Liver (tissue), 9 donors: ENCODE data around the gene GABRA4. TPM values are rescaled to one million over a fixed set of nuclear protein-coding genes. Genes with fewer than 3 reads are reported as not detected.

Experiments
- DNase-seq: peaks from one replicate; pipeline ENCODE4 v3.0.0-alpha.2; 2017; ENCODE audit warnings: low spot score
- H3K27ac ChIP-seq, 2 donors: one replicate each; pipeline ENCODE4 v1.7.0; 2013; ENCODE audit warnings: inconsistent platforms in 2 of 2, low read length in 2 of 2, control low read depth in 1 of 2, low read depth in 1 of 2, mild to moderate bottlenecking in 1 of 2
- H3K27me3 ChIP-seq, 4 donors: one replicate each; pipeline versions ENCODE4 v1.6.1 to v1.7.0; 2013; ENCODE audit warnings: low read length in 3 of 4, inconsistent platforms in 1 of 4, mild to moderate bottlenecking in 1 of 4, moderate library complexity in 1 of 4; ENCODE audit not compliant: control insufficient read depth in 4 of 4, insufficient read depth in 4 of 4
- H3K36me3 ChIP-seq, 4 donors: one replicate each; pipeline versions ENCODE4 v1.6.1 to v1.7.0; 2013; ENCODE audit warnings: low read length in 3 of 4, mild to moderate bottlenecking in 3 of 4, low read depth in 1 of 4, moderate library complexity in 1 of 4; ENCODE audit not compliant: control insufficient read depth in 4 of 4, insufficient read depth in 3 of 4
- H3K4me1 ChIP-seq, 4 donors: one replicate each; pipeline versions ENCODE4 v1.6.1 to v1.7.0; 2013; ENCODE audit warnings: low read length in 3 of 4, mild to moderate bottlenecking in 3 of 4, moderate library complexity in 1 of 4; ENCODE audit not compliant: control insufficient read depth in 4 of 4, insufficient read depth in 4 of 4
- H3K4me3 ChIP-seq, 3 donors: one replicate each; pipeline versions ENCODE4 v1.6.1 to v1.7.0; 2013; ENCODE audit warnings: low read length in 3 of 3, control low read depth in 1 of 3, low read depth in 1 of 3, mild to moderate bottlenecking in 1 of 3
- H3K9ac ChIP-seq, 2 donors: one replicate each; pipeline ENCODE4 v1.7.0; 2013; ENCODE audit warnings: low read length in 2 of 2, mild to moderate bottlenecking in 2 of 2, moderate library complexity in 2 of 2, control low read depth in 1 of 2, low read depth in 1 of 2
- H3K9me3 ChIP-seq, 4 donors: one replicate each; pipeline versions ENCODE4 v1.6.1 to v1.7.0; 2013; ENCODE audit warnings: low read length in 3 of 4; ENCODE audit not compliant: control insufficient read depth in 4 of 4
- EGR1 ChIP-seq, 2 donors: IDR thresholded peaks; 2 replicates each; pipeline ENCODE4 v1.6.1; 2016 to 2018; ENCODE audit warnings: antibody characterized with exemption in 2 of 2, low read depth in 2 of 2
- FOXA1 ChIP-seq: IDR thresholded peaks from 2 replicates; pipeline ENCODE4 v1.6.1; 2016; ENCODE audit warnings: antibody characterized with exemption
- FOXA2 ChIP-seq: IDR thresholded peaks from 2 replicates; pipeline ENCODE4 v1.6.1; 2016; ENCODE audit warnings: antibody characterized with exemption
- GABPA ChIP-seq, 2 donors: IDR thresholded peaks in 1 of 2; conservative IDR thresholded peaks in 1 of 2; 2 replicates each; pipeline ENCODE4 v1.6.1; 2016; ENCODE audit warnings: antibody characterized with exemption in 2 of 2, mild to moderate bottlenecking in 1 of 2, moderate library complexity in 1 of 2
- HNF4A ChIP-seq, 2 donors: conservative IDR thresholded peaks; 2 replicates each; pipeline ENCODE4 v1.6.1; 2016; ENCODE audit warnings: antibody characterized with exemption in 2 of 2, mild to moderate bottlenecking in 2 of 2
- HNF4G ChIP-seq: IDR thresholded peaks from 2 replicates; pipeline ENCODE4 v1.6.1; 2016; ENCODE audit warnings: antibody characterized with exemption
- JUND ChIP-seq, 2 donors: IDR thresholded peaks; 2 replicates each; pipeline ENCODE4 v1.6.1; 2016; ENCODE audit warnings: antibody characterized with exemption in 2 of 2
- NR2F2 ChIP-seq: IDR thresholded peaks from 2 replicates; pipeline ENCODE4 v1.6.1; 2016; ENCODE audit warnings: antibody characterized with exemption
- RXRA ChIP-seq, 2 donors: IDR thresholded peaks; 2 replicates each; pipeline ENCODE4 v1.6.1; 2017 to 2018; ENCODE audit warnings: antibody characterized with exemption in 2 of 2, mild to moderate bottlenecking in 1 of 2
- YY1 ChIP-seq: IDR thresholded peaks from 2 replicates; pipeline ENCODE4 v1.6.1; 2016; ENCODE audit warnings: antibody characterized with exemption, mild to moderate bottlenecking
- WGBS: extraction: QIAGEN DNeasy Blood & Tissue Kit; methylation state at CpG from one replicate; pipeline ENCODE4 v1.1.7; 2013; 5-methylcytosine and 5-hydroxymethylcytosine counted together
- polyA plus RNA-seq, 2 donors: library from polyadenylated mRNA; stranded (reverse) in 1 of 2; unstranded in 1 of 2; fragments of 200-250 nt in 1 of 2; fragments of >200 nt in 1 of 2; fragmentation: Nextera tagmentation in 1 of 2; extraction: Ambion mirVana in 1 of 2; gene quantifications; one replicate each; pipeline versions ENCODE4 v1.2.1 to v1.2.3, GENCODE V29; 2013 to 2015
- total RNA-seq, 2 donors: library from RNA; depleted of rRNA; stranded (reverse); fragments of >200 nt; gene quantifications; one replicate each; pipeline ENCODE4 v1.2.3, GENCODE V29; 2014
- TF ChIP-seq, protein P1 (sequence below): IDR thresholded peaks from 2 replicates; pipeline ENCODE4 v1.6.1; 2016; ENCODE audit warnings: antibody characterized with exemption
- TF ChIP-seq, protein P2 (sequence below): IDR thresholded peaks from 2 replicates; pipeline ENCODE4 v1.6.1; 2016; ENCODE audit warnings: antibody characterized with exemption
- TF ChIP-seq, protein P3 (sequence below): IDR thresholded peaks from 2 replicates; pipeline ENCODE4 v1.6.1; 2016; ENCODE audit warnings: antibody characterized with exemption, mild to moderate bottlenecking
- donor health status: healthy.
- donor health status: healthy.
- donor health status: healthy.
- donor health status: healthy.
- donor health status: healthy.

GABRA4 gene
- total and polyA plus RNA-seq, 4 donors: under 0.01 TPM; not detected in 3

DNA sequence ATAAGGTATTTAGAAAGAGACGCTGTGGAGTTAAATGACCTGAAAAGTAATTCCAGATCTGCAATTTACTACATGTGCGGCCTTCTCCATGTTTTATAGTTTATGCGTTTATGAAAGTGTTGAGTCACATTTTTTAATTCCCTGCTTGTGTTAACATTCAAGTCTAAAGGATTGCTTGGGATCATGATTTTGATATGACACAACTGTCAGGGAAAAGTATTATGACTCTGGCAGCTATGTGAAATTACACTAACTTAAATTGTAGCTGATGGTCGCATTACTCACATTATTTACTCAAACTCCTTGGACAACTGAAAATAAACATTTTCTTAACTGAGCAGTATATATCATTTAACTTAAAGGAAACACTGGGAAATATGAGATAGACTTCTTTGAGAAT lies 23.7 kb upstream of the GABRA4 start:
- H3K27me3 ChIP-seq: no peaks in the 10 kb centered on the region
- H3K27ac ChIP-seq: no peak overlapping the region
- 84% methylated on average over 4 of the region's 4 CpGs for WGBS
- H3K4me3 ChIP-seq: no peak overlapping the region
- H3K36me3 ChIP-seq: no peaks in the 10 kb centered on the region
- no peak overlapping the region for H3K9ac ChIP-seq
- H3K9me3 ChIP-seq: no peaks in the 10 kb centered on the region
- no peak for TF ChIP-seq NR2F2
- TF ChIP-seq, protein P1, sequence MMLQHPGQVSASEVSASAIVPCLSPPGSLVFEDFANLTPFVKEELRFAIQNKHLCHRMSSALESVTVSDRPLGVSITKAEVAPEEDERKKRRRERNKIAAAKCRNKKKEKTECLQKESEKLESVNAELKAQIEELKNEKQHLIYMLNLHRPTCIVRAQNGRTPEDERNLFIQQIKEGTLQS: no peak
- no peak for TF ChIP-seq RXRA (IDR thresholded peaks at IDR 0.05)
- TF ChIP-seq, protein P2, sequence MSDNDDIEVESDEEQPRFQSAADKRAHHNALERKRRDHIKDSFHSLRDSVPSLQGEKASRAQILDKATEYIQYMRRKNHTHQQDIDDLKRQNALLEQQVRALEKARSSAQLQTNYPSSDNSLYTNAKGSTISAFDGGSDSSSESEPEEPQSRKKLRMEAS: no peak
- no peak for TF ChIP-seq HNF4A (conservative IDR thresholded peaks at IDR 0.05)
- TF ChIP-seq, protein P3, sequence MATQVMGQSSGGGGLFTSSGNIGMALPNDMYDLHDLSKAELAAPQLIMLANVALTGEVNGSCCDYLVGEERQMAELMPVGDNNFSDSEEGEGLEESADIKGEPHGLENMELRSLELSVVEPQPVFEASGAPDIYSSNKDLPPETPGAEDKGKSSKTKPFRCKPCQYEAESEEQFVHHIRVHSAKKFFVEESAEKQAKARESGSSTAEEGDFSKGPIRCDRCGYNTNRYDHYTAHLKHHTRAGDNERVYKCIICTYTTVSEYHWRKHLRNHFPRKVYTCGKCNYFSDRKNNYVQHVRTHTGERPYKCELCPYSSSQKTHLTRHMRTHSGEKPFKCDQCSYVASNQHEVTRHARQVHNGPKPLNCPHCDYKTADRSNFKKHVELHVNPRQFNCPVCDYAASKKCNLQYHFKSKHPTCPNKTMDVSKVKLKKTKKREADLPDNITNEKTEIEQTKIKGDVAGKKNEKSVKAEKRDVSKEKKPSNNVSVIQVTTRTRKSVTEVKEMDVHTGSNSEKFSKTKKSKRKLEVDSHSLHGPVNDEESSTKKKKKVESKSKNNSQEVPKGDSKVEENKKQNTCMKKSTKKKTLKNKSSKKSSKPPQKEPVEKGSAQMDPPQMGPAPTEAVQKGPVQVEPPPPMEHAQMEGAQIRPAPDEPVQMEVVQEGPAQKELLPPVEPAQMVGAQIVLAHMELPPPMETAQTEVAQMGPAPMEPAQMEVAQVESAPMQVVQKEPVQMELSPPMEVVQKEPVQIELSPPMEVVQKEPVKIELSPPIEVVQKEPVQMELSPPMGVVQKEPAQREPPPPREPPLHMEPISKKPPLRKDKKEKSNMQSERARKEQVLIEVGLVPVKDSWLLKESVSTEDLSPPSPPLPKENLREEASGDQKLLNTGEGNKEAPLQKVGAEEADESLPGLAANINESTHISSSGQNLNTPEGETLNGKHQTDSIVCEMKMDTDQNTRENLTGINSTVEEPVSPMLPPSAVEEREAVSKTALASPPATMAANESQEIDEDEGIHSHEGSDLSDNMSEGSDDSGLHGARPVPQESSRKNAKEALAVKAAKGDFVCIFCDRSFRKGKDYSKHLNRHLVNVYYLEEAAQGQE: no peak
- no peak for TF ChIP-seq YY1
- no peaks in the 10 kb centered on the region for H3K4me1 ChIP-seq
- DNase-seq: no peak

DNA sequence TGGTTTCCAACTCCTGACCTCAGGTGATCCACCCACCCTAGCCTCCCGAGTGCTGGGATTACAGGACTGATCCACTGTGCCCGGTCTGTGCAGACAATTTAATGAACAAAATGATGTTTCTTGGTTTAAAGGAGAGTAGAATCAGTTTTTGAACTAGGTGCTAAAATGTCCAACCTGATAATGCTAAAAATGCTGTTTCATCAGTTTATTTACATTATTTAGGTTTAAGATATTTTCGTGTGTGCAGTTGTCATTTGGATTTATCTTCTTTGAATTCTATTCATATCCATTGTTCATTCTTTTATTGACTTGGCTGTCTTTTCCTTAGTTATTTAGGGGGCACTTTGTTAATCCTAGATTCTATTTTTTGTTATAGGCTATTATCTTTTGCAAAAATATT lies 20.0 kb upstream of the GABRA4 start:
- no peak for TF ChIP-seq RXRA (IDR thresholded peaks at IDR 0.05)
- TF ChIP-seq, protein P1: no peak
- no peak for TF ChIP-seq JUND (IDR thresholded peaks at IDR 0.05)
- TF ChIP-seq FOXA2: no peak
- no peak for TF ChIP-seq NR2F2
- no peak overlapping the region for H3K9ac ChIP-seq
- no peak for DNase-seq
- WGBS: 80% methylated on average over 3 of the region's 3 CpGs
- H3K36me3 ChIP-seq: no peaks in the 10 kb centered on the region
- H3K4me1 ChIP-seq: peaks cover 0 to 5% (median 0%) of the 10 kb centered on the region in 4 donors
- no peaks in the 10 kb centered on the region for H3K9me3 ChIP-seq
- no peaks in the 10 kb centered on the region for H3K27me3 ChIP-seq
- H3K4me3 ChIP-seq: no peak overlapping the region
- no peak overlapping the region for H3K27ac ChIP-seq

DNA sequence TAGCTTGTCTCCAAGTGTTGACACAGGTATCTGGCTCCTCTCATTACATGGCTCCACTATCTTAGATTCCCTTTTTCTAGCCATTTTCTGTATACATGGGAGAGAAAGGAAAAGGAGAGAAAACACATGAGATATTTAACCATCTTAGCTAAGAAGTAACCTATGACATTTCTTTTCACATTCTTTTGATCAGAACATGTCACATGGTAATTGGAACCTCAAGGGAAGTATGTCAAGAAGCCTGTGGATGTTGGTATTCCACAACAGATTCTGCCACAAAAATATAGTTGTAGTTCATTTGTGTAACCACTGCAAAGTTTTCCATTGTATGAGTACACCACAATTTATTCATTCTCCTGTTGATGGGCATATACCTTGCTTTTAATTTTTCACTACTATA lies 19.3 kb upstream of the GABRA4 start:
- no peak for DNase-seq
- H3K36me3 ChIP-seq: no peaks in the 10 kb centered on the region
- H3K27ac ChIP-seq: no peak overlapping the region
- H3K9ac ChIP-seq: no peak overlapping the region
- H3K4me3 ChIP-seq: no peak overlapping the region
- H3K27me3 ChIP-seq: no peaks in the 10 kb centered on the region
- H3K4me1 ChIP-seq: peaks cover 0 to 5% (median 0%) of the 10 kb centered on the region in 4 donors
- no peak for TF ChIP-seq FOXA1
- no peak for TF ChIP-seq EGR1 (IDR thresholded peaks at IDR 0.05; ENCODE audit: low read depth in 2 of 2)
- TF ChIP-seq YY1: no peak
- TF ChIP-seq GABPA (IDR thresholded peaks at IDR 0.05 in 1 of 2, conservative IDR thresholded peaks at IDR 0.05 in 1 of 2): no peak
- TF ChIP-seq HNF4G: no peak
- H3K9me3 ChIP-seq: no peaks in the 10 kb centered on the region
